Fibroblast of pulmonary artery (primary cell): ENCODE results near the gene KLK12.

ENCODE experiments used
- DNase-seq: peaks from one replicate; pipeline ENCODE4 v3.0.0-alpha.2; 2010; ENCODE audit warnings: low read depth
- H3K4me3 ChIP-seq: replicated peaks from 2 replicates; pipeline ENCODE4 v1.5.1; 2011; ENCODE audit warnings: low read depth, mild to moderate bottlenecking, control low read depth, low read length, moderate library complexity
- TF ChIP-seq, protein P1 (sequence below): IDR thresholded peaks from 2 replicates; pipeline ENCODE4 v1.5.1; 2011; ENCODE audit warnings: mild to moderate bottlenecking, control low read depth, low read length, inconsistent platforms; ENCODE audit errors: missing control alignments

The KLK12 gene

GRCh38 chr19:51059715-51060114, 24.9 kb upstream of the KLK12 start:
- no peak for DNase-seq
- TF ChIP-seq, protein P1, sequence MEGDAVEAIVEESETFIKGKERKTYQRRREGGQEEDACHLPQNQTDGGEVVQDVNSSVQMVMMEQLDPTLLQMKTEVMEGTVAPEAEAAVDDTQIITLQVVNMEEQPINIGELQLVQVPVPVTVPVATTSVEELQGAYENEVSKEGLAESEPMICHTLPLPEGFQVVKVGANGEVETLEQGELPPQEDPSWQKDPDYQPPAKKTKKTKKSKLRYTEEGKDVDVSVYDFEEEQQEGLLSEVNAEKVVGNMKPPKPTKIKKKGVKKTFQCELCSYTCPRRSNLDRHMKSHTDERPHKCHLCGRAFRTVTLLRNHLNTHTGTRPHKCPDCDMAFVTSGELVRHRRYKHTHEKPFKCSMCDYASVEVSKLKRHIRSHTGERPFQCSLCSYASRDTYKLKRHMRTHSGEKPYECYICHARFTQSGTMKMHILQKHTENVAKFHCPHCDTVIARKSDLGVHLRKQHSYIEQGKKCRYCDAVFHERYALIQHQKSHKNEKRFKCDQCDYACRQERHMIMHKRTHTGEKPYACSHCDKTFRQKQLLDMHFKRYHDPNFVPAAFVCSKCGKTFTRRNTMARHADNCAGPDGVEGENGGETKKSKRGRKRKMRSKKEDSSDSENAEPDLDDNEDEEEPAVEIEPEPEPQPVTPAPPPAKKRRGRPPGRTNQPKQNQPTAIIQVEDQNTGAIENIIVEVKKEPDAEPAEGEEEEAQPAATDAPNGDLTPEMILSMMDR = no peak
- H3K4me3 ChIP-seq = no peak overlapping the region

- DNase-seq = no peak
- H3K4me3 ChIP-seq = no peak overlapping the region
- TF ChIP-seq, protein P1 = no peak
These were observed 21.1 kb upstream of the KLK12 start for GRCh38 chr19:51055866-51056265.

DNA sequence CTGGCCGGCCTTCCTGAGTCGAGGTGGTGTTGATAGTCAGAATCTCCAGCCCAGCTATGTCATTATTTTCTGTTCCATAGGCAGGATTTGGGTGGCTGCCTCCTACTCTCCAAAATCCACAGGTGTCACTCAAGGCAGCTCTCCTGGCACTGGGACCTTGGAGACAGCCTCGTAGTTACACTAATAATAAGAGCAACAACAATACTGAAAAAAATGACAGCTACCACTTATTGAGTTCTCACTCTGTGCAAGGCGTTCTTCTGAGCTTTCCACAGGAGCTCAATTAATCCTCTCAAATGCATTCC, 12.2 kb upstream of the KLK12 start:
- DNase-seq = no peak
- no peak overlapping the region for H3K4me3 ChIP-seq
- TF ChIP-seq, protein P1 = no peak

GRCh38 chr19:51044327-51044726, 9.5 kb upstream of the KLK12 start:
- DNase-seq = no peak
- no peak overlapping the region for H3K4me3 ChIP-seq
- TF ChIP-seq, protein P1 = no peak

DNA sequence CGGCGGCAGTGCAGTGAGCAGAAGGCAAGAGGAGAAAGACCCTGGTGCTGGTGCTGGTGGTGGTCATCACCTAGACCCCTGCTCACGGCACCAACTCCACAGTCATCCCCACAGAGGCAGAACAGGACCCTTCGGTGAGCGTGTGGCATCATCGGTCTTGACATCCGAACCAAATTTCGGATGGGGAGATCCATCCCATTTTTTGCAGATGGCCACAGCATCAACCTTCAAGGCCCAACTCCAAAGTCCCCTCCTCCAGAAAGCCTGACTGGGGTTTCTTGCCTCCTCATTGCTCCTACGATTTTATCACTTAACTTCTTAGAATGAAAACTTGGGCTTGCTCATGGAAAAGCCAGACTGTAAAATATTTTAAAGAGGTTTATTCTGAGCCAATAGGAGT, 8.7 kb upstream of the KLK12 start:
- DNase-seq = no peak
- no peak overlapping the region for H3K4me3 ChIP-seq
- TF ChIP-seq, protein P1 = no peak

DNA sequence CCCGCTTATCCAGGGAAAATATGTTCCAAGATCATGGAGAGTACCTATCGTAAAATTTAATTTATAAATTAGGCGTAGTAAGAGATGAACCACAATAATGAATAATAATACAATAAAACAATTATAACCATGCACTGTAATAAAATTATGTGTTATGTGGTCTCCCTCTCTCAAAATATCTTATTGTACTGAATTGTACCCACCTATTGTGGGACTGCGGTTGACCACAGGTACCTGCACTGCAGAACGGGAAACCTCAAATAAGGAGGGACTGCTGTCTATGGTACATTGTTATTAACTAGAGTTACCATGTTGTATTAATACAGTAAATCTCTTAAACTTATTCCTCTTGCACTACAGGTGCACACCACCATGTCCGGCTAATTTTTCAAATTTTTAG, 5.3 kb upstream of the KLK12 start:
- TF ChIP-seq, protein P1 = no peak
- H3K4me3 ChIP-seq = no peak overlapping the region
- DNase-seq = no peak

GRCh38 chr19:51036519-51036918, 1.7 kb upstream of the KLK12 start:
- no peak for DNase-seq
- TF ChIP-seq, protein P1 = no peak
- no peak overlapping the region for H3K4me3 ChIP-seq
